ENCODE data around the gene POMGNT1.

DNA sequence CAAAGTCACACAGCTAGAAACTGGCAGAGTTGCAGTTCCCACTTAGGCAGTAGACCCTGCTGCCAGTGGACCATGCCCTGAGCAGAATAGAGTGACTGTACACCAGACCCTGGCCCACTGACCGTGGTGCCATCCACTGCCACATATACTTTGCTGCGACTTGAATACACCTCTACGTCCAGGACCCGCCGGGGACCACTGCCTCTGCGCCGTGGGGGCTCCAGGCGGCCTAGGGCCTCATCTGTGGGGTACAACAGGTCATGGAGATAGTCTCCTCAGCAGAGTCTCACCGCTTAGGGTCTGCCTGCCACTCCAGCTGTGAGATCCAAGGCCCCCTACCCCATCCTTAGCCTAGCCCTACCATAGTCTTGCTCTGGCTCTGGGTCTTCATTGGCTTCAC, 1.6 kb downstream of the POMGNT1 start:
- TF ChIP-seq, protein P1, sequence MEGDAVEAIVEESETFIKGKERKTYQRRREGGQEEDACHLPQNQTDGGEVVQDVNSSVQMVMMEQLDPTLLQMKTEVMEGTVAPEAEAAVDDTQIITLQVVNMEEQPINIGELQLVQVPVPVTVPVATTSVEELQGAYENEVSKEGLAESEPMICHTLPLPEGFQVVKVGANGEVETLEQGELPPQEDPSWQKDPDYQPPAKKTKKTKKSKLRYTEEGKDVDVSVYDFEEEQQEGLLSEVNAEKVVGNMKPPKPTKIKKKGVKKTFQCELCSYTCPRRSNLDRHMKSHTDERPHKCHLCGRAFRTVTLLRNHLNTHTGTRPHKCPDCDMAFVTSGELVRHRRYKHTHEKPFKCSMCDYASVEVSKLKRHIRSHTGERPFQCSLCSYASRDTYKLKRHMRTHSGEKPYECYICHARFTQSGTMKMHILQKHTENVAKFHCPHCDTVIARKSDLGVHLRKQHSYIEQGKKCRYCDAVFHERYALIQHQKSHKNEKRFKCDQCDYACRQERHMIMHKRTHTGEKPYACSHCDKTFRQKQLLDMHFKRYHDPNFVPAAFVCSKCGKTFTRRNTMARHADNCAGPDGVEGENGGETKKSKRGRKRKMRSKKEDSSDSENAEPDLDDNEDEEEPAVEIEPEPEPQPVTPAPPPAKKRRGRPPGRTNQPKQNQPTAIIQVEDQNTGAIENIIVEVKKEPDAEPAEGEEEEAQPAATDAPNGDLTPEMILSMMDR (IDR thresholded peaks at IDR 0.05; ENCODE audit: poor library complexity): no peak
- TF ChIP-seq EZH2 (IDR thresholded peaks at IDR 0.05; ENCODE audit: borderline replicate concordance): no peak
